Peyer's patch (tissue), 4 donors: Measurements from ENCODE around the gene MYCBPAP.

Experiments used
- CTCF ChIP-seq, 6 experiments: fragments of 450-650 bp in 4 of 6; fragments of 200-600 bp in 2 of 6; sonication (generic) in 1 of 6; IDR thresholded peaks; one replicate each; pipeline ENCODE4 v1.5.1; 2017 to 2019; ENCODE audit warnings: antibody characterized with exemption in 6 of 6, mild to moderate bottlenecking in 3 of 6, moderate library complexity in 1 of 6
- POLR2A ChIP-seq, 2 donors: fragments of 450-650 bp; IDR thresholded peaks; one replicate each; pipeline ENCODE4 v1.5.1; 2017; ENCODE audit warnings: antibody characterized with exemption in 2 of 2, mild to moderate bottlenecking in 2 of 2, moderate library complexity in 2 of 2

DNA sequence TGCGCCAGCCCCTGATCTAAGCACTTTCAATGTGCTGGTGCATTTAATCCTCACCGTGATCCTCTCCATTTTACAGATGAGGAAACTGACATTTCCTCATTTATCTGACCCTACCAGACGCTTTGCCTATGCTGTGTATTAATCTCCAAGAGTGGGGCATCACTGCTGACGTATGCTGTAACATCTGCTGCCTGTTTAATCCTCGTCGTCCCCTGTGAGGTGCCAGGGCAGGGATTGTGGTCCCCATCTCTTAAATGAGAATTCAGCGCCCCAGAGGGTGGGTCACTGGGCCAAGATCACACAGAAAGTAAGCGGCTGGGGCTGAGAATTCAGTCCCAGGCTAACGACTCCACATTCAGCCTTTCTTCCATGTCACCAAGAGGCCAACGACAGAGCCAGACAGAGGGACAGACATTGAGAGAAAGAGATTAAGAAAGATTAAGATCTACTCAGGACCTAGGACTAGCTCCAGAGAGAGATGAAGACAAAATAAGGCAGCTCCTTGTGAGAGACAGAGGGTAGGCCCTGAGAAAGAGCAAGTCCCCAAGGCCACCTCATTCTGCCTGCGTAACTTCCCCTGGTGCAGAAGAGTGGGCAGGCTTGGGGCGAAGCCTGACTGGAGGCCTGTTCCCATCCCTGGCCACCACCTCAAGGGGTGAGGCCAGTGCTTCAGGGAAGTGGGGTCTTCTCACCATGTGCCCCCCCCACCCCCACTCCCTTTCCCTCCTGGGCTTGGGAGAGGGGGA is 65.8 kb downstream of the MYCBPAP start:
- no peak for TF ChIP-seq CTCF (IDR thresholded peaks at IDR 0.05)
- TF ChIP-seq POLR2A (IDR thresholded peaks at IDR 0.05): no peak
